OCI-LY3 (cell line): ENCODE measurements around the gene EPS15.

Experiments
- H2AFZ ChIP-seq: fragments of 200-600, 300-600 bp; shearing (Covaris generic); 2 replicates; pipeline ENCODE4 v1.6.0; 2014; ENCODE audit warnings: antibody characterized with exemption, low read depth, low read length
- H3K27ac ChIP-seq: fragments of 200-600, 300-600 bp; sonication (generic); 2 replicates; pipeline ENCODE4 v1.5.1; 2014; ENCODE audit warnings: mild to moderate bottlenecking, low read length, moderate library complexity, mixed read lengths
- H3K27me3 ChIP-seq: fragments of 200-600, 300-600 bp; sonication (generic); 2 replicates; pipeline ENCODE4 v1.6.1; 2014; ENCODE audit warnings: low read depth, low read length, mixed read lengths
- H3K36me3 ChIP-seq: fragments of 200-600, 300-600 bp; sonication (generic); replicated peaks from 2 replicates; pipeline ENCODE3; 2014; ENCODE audit warnings: low read depth, low read length, mixed read lengths
- H3K4me1 ChIP-seq: fragments of 300-600, 200-600 bp; sonication (generic); 2 replicates; pipeline ENCODE4 v1.6.1; 2014; ENCODE audit warnings: low read length, mixed read lengths
- H3K4me2 ChIP-seq: fragments of 200-600, 300-600 bp; sonication (generic); 2 replicates; pipeline ENCODE4 v1.6.1; 2014; ENCODE audit warnings: low read length, mixed read lengths
- H3K4me3 ChIP-seq: fragments of 300-600, 200-600 bp; sonication (generic); 2 replicates; pipeline ENCODE4 v1.5.1; 2014; ENCODE audit warnings: antibody characterized with exemption, mild to moderate bottlenecking, low read length, moderate library complexity
- H3K79me2 ChIP-seq: fragments of 300-600, 200-600 bp; shearing (Covaris generic); 2 replicates; pipeline ENCODE4 v1.6.1; 2014; ENCODE audit warnings: mild to moderate bottlenecking, low read length, mixed read lengths
- H3K9ac ChIP-seq: fragments of 300-600, 200-600 bp; shearing (Covaris generic); 2 replicates; pipeline ENCODE4 v1.6.0; 2014; ENCODE audit warnings: mild to moderate bottlenecking, low read length, moderate library complexity
- H3K9me3 ChIP-seq: fragments of 200-600, 300-600 bp; shearing (Covaris generic); 2 replicates; pipeline ENCODE4 v1.6.1; 2014; ENCODE audit warnings: low read length, mixed read lengths; ENCODE audit not compliant: insufficient read depth
- H4K20me1 ChIP-seq: fragments of 200-600, 300-600 bp; sonication (generic); 2 replicates; pipeline ENCODE4 v1.6.1; 2016; ENCODE audit warnings: low read length, mixed read lengths; ENCODE audit not compliant: insufficient read depth
- EZH2phosphoT487 ChIP-seq: fragments of 200-600 bp; shearing (Covaris generic); IDR thresholded peaks from 2 replicates; pipeline ENCODE4 v1.6.1; 2018; ENCODE audit warnings: antibody characterized with exemption, mixed run types, low read depth
- TF ChIP-seq, protein P1 (sequence below): fragments of 200-600, 300-600 bp; sonication (generic); IDR thresholded peaks from 2 replicates; pipeline ENCODE4 v1.5.1; 2014; ENCODE audit warnings: antibody characterized with exemption, low read length, low read depth

EPS15 gene

GRCh38 chr1:51342591-51343206, 176.4 kb downstream of the EPS15 start:
- H3K79me2 ChIP-seq, result no peaks in the 10 kb centered on the region
- no peaks in the 10 kb centered on the region for H3K27me3 ChIP-seq
- H3K36me3 ChIP-seq, result no peaks in the 10 kb centered on the region
- H3K4me2 ChIP-seq, result peak overlapping the region; percentile 70
- H3K9ac ChIP-seq, result peak overlapping the region; percentile 29; the same call in 1 of the 2 replicates
- no peaks in the 10 kb centered on the region for H4K20me1 ChIP-seq
- H3K4me1 ChIP-seq, result peaks cover 20% of the 10 kb centered on the region
- no peak overlapping the region for H3K27ac ChIP-seq
- H2AFZ ChIP-seq, result peak overlapping the region; percentile 57; the same call in 1 of the 2 replicates
- TF ChIP-seq, protein P1, sequence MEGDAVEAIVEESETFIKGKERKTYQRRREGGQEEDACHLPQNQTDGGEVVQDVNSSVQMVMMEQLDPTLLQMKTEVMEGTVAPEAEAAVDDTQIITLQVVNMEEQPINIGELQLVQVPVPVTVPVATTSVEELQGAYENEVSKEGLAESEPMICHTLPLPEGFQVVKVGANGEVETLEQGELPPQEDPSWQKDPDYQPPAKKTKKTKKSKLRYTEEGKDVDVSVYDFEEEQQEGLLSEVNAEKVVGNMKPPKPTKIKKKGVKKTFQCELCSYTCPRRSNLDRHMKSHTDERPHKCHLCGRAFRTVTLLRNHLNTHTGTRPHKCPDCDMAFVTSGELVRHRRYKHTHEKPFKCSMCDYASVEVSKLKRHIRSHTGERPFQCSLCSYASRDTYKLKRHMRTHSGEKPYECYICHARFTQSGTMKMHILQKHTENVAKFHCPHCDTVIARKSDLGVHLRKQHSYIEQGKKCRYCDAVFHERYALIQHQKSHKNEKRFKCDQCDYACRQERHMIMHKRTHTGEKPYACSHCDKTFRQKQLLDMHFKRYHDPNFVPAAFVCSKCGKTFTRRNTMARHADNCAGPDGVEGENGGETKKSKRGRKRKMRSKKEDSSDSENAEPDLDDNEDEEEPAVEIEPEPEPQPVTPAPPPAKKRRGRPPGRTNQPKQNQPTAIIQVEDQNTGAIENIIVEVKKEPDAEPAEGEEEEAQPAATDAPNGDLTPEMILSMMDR, result no peak
- no peak for TF ChIP-seq EZH2phosphoT487
- peak overlapping the region; percentile 56 for H3K4me3 ChIP-seq
- no peaks in the 10 kb centered on the region for H3K9me3 ChIP-seq

- Histone ChIP-seq H3K4me3 (peak overlapping the region; percentile 56), H3K79me2 (no peaks in the 10 kb centered on the region), H4K20me1 (no peaks in the 10 kb centered on the region), H3K9me3 (no peaks in the 10 kb centered on the region), H2AFZ (peak overlapping the region; percentile 57; the same call in 1 of the 2 replicates), H3K4me2 (peak overlapping the region; percentile 70), H3K4me1 (peaks cover 20% of the 10 kb centered on the region), H3K27me3 (no peaks in the 10 kb centered on the region), H3K36me3 (no peaks in the 10 kb centered on the region), H3K9ac (peak overlapping the region; percentile 29; the same call in 1 of the 2 replicates), H3K27ac (peak overlapping the region; percentile 15; the same call in 1 of the 2 replicates)
- TF ChIP-seq EZH2phosphoT487, result no peak
- TF ChIP-seq, protein P1, result peak; percentile 52
Observed at GRCh38 chr1:51341876-51342496, 177.1 kb downstream of the EPS15 start.

- H2AFZ ChIP-seq, result no peak overlapping the region
- no peaks in the 10 kb centered on the region for H3K27me3 ChIP-seq
- H3K79me2 ChIP-seq, result no peaks in the 10 kb centered on the region
- H3K4me1 ChIP-seq, result peaks cover 20% of the 10 kb centered on the region
- no peak overlapping the region for H3K9ac ChIP-seq
- H3K9me3 ChIP-seq, result no peaks in the 10 kb centered on the region
- H3K27ac ChIP-seq, result no peak overlapping the region
- TF ChIP-seq, protein P1, result no peak
- no peak for TF ChIP-seq EZH2phosphoT487
- no peaks in the 10 kb centered on the region for H4K20me1 ChIP-seq
- H3K4me3 ChIP-seq, result no peak overlapping the region
- H3K4me2 ChIP-seq, result peak overlapping the region; percentile 24; the same call in 1 of the 2 replicates
- no peaks in the 10 kb centered on the region for H3K36me3 ChIP-seq
Observed at GRCh38 chr1:51340380-51340779, 178.7 kb downstream of the EPS15 start.

GRCh38 chr1:51336711-51337110, 182.4 kb downstream of the EPS15 start:
- Histone ChIP-seq H4K20me1 (no peaks in the 10 kb centered on the region), H3K4me3 (no peak overlapping the region), H3K36me3 (no peaks in the 10 kb centered on the region), H3K4me2 (no peak overlapping the region), H3K27ac (no peak overlapping the region), H2AFZ (no peak overlapping the region), H3K9ac (no peak overlapping the region), H3K4me1 (peaks cover 6% of the 10 kb centered on the region), H3K9me3 (no peaks in the 10 kb centered on the region), H3K27me3 (no peaks in the 10 kb centered on the region), H3K79me2 (no peaks in the 10 kb centered on the region)
- TF ChIP-seq, protein P1, result no peak
- TF ChIP-seq EZH2phosphoT487, result no peak
